ENCODE measurements around the gene COL6A2. TPM values are rescaled to one million over a fixed set of nuclear protein-coding genes. Genes with fewer than 3 reads are reported as not detected.

The COL6A2 gene
- total RNA-seq, 2 donors from 2014 or later: 259 to 377 TPM

DNA sequence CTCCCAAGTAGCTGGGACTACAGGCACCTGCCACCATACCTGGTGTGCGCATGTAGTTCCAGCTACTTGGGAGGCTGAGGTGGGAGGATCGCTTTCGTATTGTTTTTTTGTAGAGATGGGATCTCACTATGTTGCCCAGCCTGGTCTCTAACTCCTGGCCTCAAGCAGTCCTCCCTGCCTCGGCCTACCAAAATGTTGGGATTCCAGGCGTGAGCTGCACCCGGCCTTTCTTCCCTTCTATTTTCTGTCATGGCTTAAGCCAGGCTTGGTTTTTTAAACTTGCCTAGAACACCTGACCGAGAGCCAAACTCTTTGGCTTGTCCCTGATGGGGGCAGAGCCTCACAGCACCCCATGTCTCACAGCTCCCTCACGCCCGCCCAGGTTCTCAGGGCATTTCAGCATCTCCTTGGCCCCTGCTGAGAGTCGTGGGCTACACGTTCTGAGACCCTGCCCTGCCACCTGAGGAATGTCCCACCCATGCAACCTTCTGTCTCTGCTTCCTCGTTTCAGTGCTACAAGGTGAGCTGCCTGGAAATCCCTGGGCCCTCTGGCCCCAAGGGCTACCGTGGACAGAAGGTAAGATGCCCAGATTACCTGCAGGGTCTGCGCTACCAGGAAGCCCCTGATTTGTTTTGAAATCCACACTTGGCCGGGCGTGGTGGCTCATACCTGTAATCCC lies 15.7 kb downstream of the COL6A2 start:
- Histone ChIP-seq H3K4me3 (ENCODE audit: low read length) (no peak overlapping the region), H3K36me3 (ENCODE audit: control insufficient read depth, insufficient read depth, low read length) (peaks cover 77% of the 10 kb centered on the region), H3K27ac (ENCODE audit: low read depth, low read length) (no peak overlapping the region), H3K9ac (ENCODE audit: extremely low read depth, low read length, poor library complexity, severe bottlenecking) (no peak overlapping the region), H3K4me1 (ENCODE audit: control insufficient read depth, insufficient read depth, low read length) (no peaks in the 10 kb centered on the region), H3K9me3 (ENCODE audit: control insufficient read depth, low read length) (peaks cover 32% of the 10 kb centered on the region), H3K27me3 (ENCODE audit: control insufficient read depth, insufficient read depth, low read length, poor library complexity, severe bottlenecking) (no peaks in the 10 kb centered on the region)
- Mint-ChIP-seq H3K9me3 (peaks cover 11% of the 10 kb centered on the region), H3K36me3 (ENCODE audit: low read depth) (peaks cover 63% of the 10 kb centered on the region), H3K4me1 (no peaks in the 10 kb centered on the region), H3K27me3 (ENCODE audit: insufficient read depth) (no peaks in the 10 kb centered on the region), H3K4me3 (no peak overlapping the region), H3K27ac (no peak overlapping the region)
- 96 to 98% methylated on average over 12 to 16 of the region's 16 CpGs for WGBS, 2 experiments (ENCODE audit: insufficient coverage in 1 of 2, insufficient read length in 1 of 2)
- no peak for DNase-seq
- TF ChIP-seq, protein P1, sequence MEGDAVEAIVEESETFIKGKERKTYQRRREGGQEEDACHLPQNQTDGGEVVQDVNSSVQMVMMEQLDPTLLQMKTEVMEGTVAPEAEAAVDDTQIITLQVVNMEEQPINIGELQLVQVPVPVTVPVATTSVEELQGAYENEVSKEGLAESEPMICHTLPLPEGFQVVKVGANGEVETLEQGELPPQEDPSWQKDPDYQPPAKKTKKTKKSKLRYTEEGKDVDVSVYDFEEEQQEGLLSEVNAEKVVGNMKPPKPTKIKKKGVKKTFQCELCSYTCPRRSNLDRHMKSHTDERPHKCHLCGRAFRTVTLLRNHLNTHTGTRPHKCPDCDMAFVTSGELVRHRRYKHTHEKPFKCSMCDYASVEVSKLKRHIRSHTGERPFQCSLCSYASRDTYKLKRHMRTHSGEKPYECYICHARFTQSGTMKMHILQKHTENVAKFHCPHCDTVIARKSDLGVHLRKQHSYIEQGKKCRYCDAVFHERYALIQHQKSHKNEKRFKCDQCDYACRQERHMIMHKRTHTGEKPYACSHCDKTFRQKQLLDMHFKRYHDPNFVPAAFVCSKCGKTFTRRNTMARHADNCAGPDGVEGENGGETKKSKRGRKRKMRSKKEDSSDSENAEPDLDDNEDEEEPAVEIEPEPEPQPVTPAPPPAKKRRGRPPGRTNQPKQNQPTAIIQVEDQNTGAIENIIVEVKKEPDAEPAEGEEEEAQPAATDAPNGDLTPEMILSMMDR (conservative IDR thresholded peaks at IDR 0.05): no peak

DNA sequence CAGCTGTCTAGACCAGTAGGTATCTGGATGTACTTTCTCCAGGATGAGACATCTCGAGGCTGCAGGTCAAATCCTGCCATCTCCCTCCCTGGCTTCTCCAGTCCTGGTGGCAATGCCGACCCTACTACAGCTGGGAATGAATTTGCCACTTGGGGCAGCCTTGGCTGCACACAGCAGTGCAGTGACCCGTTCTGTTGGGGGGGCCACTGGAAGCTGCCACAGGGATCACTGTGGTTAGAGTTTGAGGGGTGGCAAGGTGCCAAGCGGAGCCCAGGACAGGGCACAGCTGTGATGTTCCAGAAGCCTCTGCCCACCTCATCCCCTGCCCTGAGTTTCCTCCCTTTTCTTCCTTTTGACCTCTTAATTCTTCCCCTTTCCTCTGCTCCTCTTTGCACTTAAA lies 17.1 kb downstream of the COL6A2 start:
- no peak for DNase-seq
- no peaks in the 10 kb centered on the region for H3K27me3 ChIP-seq (ENCODE audit: control insufficient read depth, insufficient read depth, low read length, poor library complexity, severe bottlenecking)
- no peaks in the 10 kb centered on the region for H3K4me1 Mint-ChIP-seq
- H3K27ac ChIP-seq (ENCODE audit: low read depth, low read length): no peak overlapping the region
- H3K9me3 Mint-ChIP-seq: peaks cover 10% of the 10 kb centered on the region
- H3K9ac ChIP-seq (ENCODE audit: extremely low read depth, low read length, poor library complexity, severe bottlenecking): no peak overlapping the region
- no peaks in the 10 kb centered on the region for H3K27me3 Mint-ChIP-seq (ENCODE audit: insufficient read depth)
- H3K4me3 Mint-ChIP-seq: no peak overlapping the region
- peaks cover 75% of the 10 kb centered on the region for H3K36me3 ChIP-seq (ENCODE audit: control insufficient read depth, insufficient read depth, low read length)
- 92 to 95% methylated on average over 2 to 4 of the region's 4 CpGs for WGBS, 2 experiments (ENCODE audit: insufficient coverage in 1 of 2, insufficient read length in 1 of 2)
- TF ChIP-seq, protein P1 (conservative IDR thresholded peaks at IDR 0.05): no peak
- H3K36me3 Mint-ChIP-seq (ENCODE audit: low read depth): peaks cover 62% of the 10 kb centered on the region
- no peak overlapping the region for H3K27ac Mint-ChIP-seq
- H3K4me1 ChIP-seq (ENCODE audit: control insufficient read depth, insufficient read depth, low read length): no peaks in the 10 kb centered on the region
- peaks cover 19% of the 10 kb centered on the region for H3K9me3 ChIP-seq (ENCODE audit: control insufficient read depth, low read length)
- no peak overlapping the region for H3K4me3 ChIP-seq (ENCODE audit: low read length)

DNA sequence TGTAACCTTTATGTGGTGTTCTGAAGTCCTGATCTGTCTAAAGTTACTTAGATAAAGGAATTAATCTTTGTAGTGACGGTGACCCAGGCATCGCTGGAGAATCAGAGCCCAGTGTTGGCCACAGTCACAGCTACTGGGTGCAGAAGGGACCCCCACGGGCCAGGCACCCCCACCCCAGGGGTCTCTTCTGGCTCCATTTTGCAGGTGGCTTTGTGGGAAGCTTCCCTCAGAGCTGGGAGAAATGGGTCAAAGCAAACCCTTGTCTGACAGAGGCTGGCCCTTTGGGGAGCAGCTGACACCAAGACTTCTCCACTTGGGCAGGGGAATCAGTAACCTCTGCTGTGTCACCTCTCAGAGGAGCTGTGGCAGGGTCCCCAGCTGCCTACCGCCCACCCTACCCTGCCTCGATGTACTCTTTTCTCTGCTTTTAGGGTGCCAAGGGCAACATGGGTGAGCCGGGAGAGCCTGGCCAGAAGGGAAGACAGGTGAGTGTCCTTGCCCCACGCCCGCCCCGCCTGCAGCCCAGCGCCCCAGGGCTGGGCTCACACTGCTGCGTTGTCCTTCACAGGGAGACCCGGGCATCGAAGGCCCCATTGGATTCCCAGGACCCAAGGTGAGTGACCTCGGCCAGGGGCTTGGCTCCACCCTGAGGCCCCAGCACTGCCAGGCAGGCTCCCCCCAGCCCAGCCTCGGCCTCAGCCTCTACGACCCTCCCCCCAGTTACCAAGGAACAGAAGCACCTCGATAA lies 17.7 kb downstream of the COL6A2 start:
- DNase-seq: peak; percentile 36
- WGBS, 2 experiments (ENCODE audit: insufficient coverage in 1 of 2, insufficient read length in 1 of 2): 93 to 95% methylated on average over 10 to 17 of the region's 17 CpGs
- H3K27ac ChIP-seq (ENCODE audit: low read depth, low read length): no peak overlapping the region
- TF ChIP-seq, protein P1 (conservative IDR thresholded peaks at IDR 0.05): no peak
- H3K4me3 Mint-ChIP-seq: no peak overlapping the region
- peaks cover 10% of the 10 kb centered on the region for H3K9me3 Mint-ChIP-seq
- no peak overlapping the region for H3K9ac ChIP-seq (ENCODE audit: extremely low read depth, low read length, poor library complexity, severe bottlenecking)
- H3K9me3 ChIP-seq (ENCODE audit: control insufficient read depth, low read length): peaks cover 19% of the 10 kb centered on the region
- H3K27ac Mint-ChIP-seq: no peak overlapping the region
- peaks cover 60% of the 10 kb centered on the region for H3K36me3 Mint-ChIP-seq (ENCODE audit: low read depth)
- peaks cover 74% of the 10 kb centered on the region for H3K36me3 ChIP-seq (ENCODE audit: control insufficient read depth, insufficient read depth, low read length)
- no peaks in the 10 kb centered on the region for H3K27me3 Mint-ChIP-seq (ENCODE audit: insufficient read depth)
- no peaks in the 10 kb centered on the region for H3K4me1 ChIP-seq (ENCODE audit: control insufficient read depth, insufficient read depth, low read length)
- no peaks in the 10 kb centered on the region for H3K27me3 ChIP-seq (ENCODE audit: control insufficient read depth, insufficient read depth, low read length, poor library complexity, severe bottlenecking)
- H3K4me3 ChIP-seq (ENCODE audit: low read length): no peak overlapping the region
- H3K4me1 Mint-ChIP-seq: no peaks in the 10 kb centered on the region
